ENCODE data around the gene FYN. TPM values are rescaled to one million over a fixed set of nuclear protein-coding genes. Genes with fewer than 3 reads are reported as not detected.

FYN gene
- total RNA-seq, 1 donor from 2014 or later = 130 TPM

DNA sequence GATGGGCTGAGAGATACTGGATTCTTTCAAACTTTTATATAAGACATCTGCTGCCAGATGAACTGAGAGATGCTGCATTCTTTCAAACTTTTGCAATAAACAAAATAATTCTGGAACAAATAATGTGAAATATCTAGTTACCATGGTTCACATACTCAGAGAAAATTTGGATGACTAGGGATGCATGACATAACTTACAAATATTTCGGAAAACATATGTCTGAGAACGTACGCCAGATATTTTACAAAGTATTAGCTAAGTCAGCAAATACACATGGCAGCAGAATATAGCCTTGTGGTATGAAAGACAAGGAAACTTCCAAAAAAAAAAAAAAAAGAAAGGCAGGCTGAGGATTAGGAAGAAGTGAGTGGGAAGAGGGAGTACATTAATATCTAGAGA lies 154.3 kb downstream of the FYN start:
- TF ChIP-seq POLR2A (IDR thresholded peaks at IDR 0.05) = no peak
- no peak for TF ChIP-seq CTCF (IDR thresholded peaks at IDR 0.05)
- no peak for TF ChIP-seq POLR2AphosphoS5 (IDR thresholded peaks at IDR 0.05; ENCODE audit: insufficient read depth in 1 of 2, low read depth in 1 of 2)
- H3K4me1 ChIP-seq = peaks cover 42% of the 10 kb centered on the region
- intact Hi-C loops (cut with DNase I) = no loop called here
- no peak overlapping the region for H3K4me3 ChIP-seq
- no peak overlapping the region for H3K27ac ChIP-seq
- DNase-seq (ENCODE audit: extremely low spot score in 2 of 2) = no peak
- H3K27me3 ChIP-seq = no peaks in the 10 kb centered on the region
- no peaks in the 10 kb centered on the region for H3K9me3 ChIP-seq
- H3K36me3 ChIP-seq = peaks cover 0 to 10% of the 10 kb centered on the region in 2 donors

GRCh38 chr6:111718326-111718725 lies 154.9 kb downstream of the FYN start:
- no peak overlapping the region for H3K27ac ChIP-seq
- peak in 1 of 2 donors; percentile 44 for DNase-seq (ENCODE audit: extremely low spot score in 2 of 2)
- intact Hi-C loops (cut with DNase I) = no loop called here
- no peaks in the 10 kb centered on the region for H3K27me3 ChIP-seq
- H3K9me3 ChIP-seq = no peaks in the 10 kb centered on the region
- H3K4me1 ChIP-seq = peaks cover 36% of the 10 kb centered on the region
- peaks cover 0 to 13% of the 10 kb centered on the region in 2 donors for H3K36me3 ChIP-seq
- no peak overlapping the region for H3K4me3 ChIP-seq
- no peak for TF ChIP-seq POLR2A (IDR thresholded peaks at IDR 0.05)
- no peak for TF ChIP-seq CTCF (IDR thresholded peaks at IDR 0.05)
- TF ChIP-seq POLR2AphosphoS5 (IDR thresholded peaks at IDR 0.05; ENCODE audit: insufficient read depth in 1 of 2, low read depth in 1 of 2) = no peak

DNA sequence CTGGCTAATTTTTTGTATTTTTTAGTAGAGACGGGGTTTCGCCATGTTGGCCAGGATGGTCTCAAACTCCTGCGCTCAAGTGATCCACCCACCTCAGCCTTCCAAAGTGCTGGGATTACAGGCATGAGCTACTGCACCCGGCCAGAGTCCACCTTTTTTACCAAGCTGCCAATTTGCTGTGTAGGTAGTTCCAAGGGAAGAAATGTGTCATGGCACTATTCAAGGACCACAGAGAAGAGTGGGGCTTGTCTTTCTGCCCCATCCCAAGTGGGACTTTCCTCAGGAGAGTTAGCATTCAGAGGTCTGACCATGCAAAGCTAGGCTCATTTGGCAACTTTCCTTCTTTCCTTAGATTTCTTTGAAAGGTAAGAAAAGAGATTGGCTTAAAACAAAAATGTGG lies 155.6 kb downstream of the FYN start:
- H3K27ac ChIP-seq = no peak overlapping the region
- H3K9me3 ChIP-seq = no peaks in the 10 kb centered on the region
- peaks cover 29% of the 10 kb centered on the region for H3K4me1 ChIP-seq
- no peaks in the 10 kb centered on the region for H3K27me3 ChIP-seq
- intact Hi-C loops (cut with DNase I) = no loop called here
- peaks cover 0 to 17% of the 10 kb centered on the region in 2 donors for H3K36me3 ChIP-seq
- TF ChIP-seq POLR2AphosphoS5 (IDR thresholded peaks at IDR 0.05; ENCODE audit: insufficient read depth in 1 of 2, low read depth in 1 of 2) = no peak
- TF ChIP-seq CTCF (IDR thresholded peaks at IDR 0.05) = no peak
- TF ChIP-seq POLR2A (IDR thresholded peaks at IDR 0.05) = no peak
- DNase-seq (ENCODE audit: extremely low spot score in 2 of 2) = peak in 1 of 2 donors; percentile 56
- H3K4me3 ChIP-seq = no peak overlapping the region

DNA sequence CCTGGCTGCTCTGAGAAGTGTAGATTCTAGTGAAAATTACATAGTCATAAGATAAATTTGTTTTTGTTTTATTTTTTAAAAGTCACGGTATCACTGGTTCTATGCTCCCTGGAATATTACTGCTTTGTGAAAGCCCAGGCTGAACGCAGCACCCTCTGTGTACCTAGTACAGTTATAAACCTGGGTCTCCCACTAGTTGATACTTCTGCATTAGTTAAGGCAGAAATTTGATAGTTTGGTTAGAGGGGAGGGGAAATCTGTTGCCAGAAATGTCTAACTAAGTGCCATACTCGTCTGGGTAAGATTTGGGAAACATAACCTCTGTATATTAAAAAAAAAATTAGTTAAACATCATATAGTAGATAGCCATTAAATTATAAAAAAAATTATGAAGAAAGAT lies 156.9 kb downstream of the FYN start:
- TF ChIP-seq POLR2A (IDR thresholded peaks at IDR 0.05) = no peak
- TF ChIP-seq CTCF (IDR thresholded peaks at IDR 0.05) = no peak
- no peak for TF ChIP-seq POLR2AphosphoS5 (IDR thresholded peaks at IDR 0.05; ENCODE audit: insufficient read depth in 1 of 2, low read depth in 1 of 2)
- Histone ChIP-seq H3K27me3 (no peaks in the 10 kb centered on the region), H3K36me3 (peaks cover 0 to 17% of the 10 kb centered on the region in 2 donors), H3K9me3 (no peaks in the 10 kb centered on the region), H3K4me3 (no peak overlapping the region), H3K27ac (no peak overlapping the region), H3K4me1 (peaks cover 25% of the 10 kb centered on the region)
- DNase-seq (ENCODE audit: extremely low spot score in 2 of 2) = no peak
- intact Hi-C loops (cut with DNase I) = no loop called here

DNA sequence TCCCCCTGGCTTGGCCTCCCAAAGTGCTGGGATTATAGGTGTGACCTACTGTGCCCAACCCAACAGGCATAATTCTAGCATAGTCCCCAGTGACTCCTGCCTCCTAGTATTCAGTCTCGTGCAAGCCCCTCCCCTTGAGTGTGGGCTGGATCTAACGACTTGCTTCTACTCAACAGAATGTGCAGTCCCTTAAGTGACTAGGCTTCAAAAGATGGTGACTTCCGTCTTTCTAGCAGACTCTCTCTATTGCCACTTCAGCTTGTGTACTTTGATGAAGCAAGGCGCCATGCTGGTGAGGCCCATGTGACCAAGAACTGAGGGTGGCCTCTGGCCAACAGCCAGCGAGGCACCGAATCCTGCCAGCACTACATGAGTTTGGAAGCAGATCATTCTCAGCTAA lies 157.9 kb downstream of the FYN start:
- DNase-seq (ENCODE audit: extremely low spot score in 2 of 2) = peak in 1 of 2 donors; percentile 67
- H3K9me3 ChIP-seq = no peaks in the 10 kb centered on the region
- H3K27me3 ChIP-seq = no peaks in the 10 kb centered on the region
- H3K4me1 ChIP-seq = peaks cover 25% of the 10 kb centered on the region
- peaks cover 0 to 17% of the 10 kb centered on the region in 2 donors for H3K36me3 ChIP-seq
- TF ChIP-seq CTCF (IDR thresholded peaks at IDR 0.05) (no peak), POLR2AphosphoS5 (IDR thresholded peaks at IDR 0.05; ENCODE audit: insufficient read depth in 1 of 2, low read depth in 1 of 2) (no peak), POLR2A (IDR thresholded peaks at IDR 0.05) (no peak)
- intact Hi-C loops (cut with DNase I) = no loop called here
- no peak overlapping the region for H3K4me3 ChIP-seq
- H3K27ac ChIP-seq = no peak overlapping the region

Data from vagina (tissue), 2 donors.